NCI-H2081 (cell line): ENCODE data around the gene PTPRN2.
A peak's percentile ranks its signal among the peaks of the same experiment; 100 is the strongest.
"Not testable (repeated sequence)": the region's sequence is repeated elsewhere in the genome, so short reads cannot be mapped to it uniquely, and the experiment has no call there.

Source experiments
- DNase-seq, 2 experiments: peaks; one replicate each; lab custom pipeline; 2025; lab: John Stamatoyannopoulos, UW

PTPRN2 gene

GRCh38 chr7:157904211-157904865 lies 683.3 kb downstream of the PTPRN2 start:
- DNase-seq: no peak

- no peak for DNase-seq
These were observed 683.9 kb downstream of the PTPRN2 start for GRCh38 chr7:157903710-157904109.

GRCh38 chr7:157903296-157903695 lies 684.3 kb downstream of the PTPRN2 start:
- DNase-seq: no peak

GRCh38 chr7:157901816-157902610 lies 685.6 kb downstream of the PTPRN2 start:
- not testable (repeated sequence) for DNase-seq

DNA sequence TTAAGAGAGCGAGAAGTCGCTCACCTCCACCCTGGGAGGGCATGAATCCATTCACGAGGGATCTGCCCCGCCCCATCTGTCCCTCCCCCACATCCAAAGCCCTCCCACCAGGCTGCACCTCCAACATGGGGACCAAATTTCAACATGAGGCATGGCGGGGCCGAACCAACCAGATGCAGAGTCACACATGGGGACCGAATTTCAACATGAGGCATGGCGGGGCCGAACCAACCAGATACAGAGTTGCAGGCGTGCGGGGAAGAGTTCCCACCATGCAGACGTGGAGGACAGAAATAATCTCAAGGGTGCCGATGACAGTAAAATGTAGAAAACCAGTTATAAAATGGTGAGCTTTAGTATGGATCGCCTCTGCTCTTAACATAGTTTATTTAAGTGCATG lies 686.5 kb downstream of the PTPRN2 start:
- DNase-seq: no peak

DNA sequence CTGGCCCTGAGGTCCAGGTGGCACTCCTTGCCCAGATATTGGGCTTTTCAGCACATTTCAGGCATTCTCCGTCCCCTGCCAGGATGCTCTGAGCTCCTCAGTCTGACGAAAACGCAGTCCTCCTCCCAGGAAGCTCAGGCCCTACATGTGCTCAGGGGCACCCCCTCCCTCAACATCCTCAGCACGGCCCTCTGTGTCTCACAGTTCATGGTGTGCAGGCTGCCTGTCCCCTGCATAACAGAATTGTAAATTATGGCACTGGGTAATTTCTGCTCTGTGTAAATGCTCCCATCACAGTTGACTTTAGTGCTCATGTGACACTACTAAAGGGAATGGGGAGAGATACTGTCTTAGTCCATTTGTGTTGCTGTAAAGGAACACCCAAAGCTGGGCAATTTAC lies 687.1 kb downstream of the PTPRN2 start:
- no peak for DNase-seq

GRCh38 chr7:157900011-157900410 lies 687.6 kb downstream of the PTPRN2 start:
- peak in 1 of 2 experiments; percentile 38 for DNase-seq

GRCh38 chr7:157898802-157899505 lies 688.7 kb downstream of the PTPRN2 start:
- no peak for DNase-seq

GRCh38 chr7:157898261-157898660 lies 689.4 kb downstream of the PTPRN2 start:
- DNase-seq: no peak

- DNase-seq: no peak
These were observed 689.9 kb downstream of the PTPRN2 start for GRCh38 chr7:157897681-157898080.

- no peak for DNase-seq
These were observed 690.7 kb downstream of the PTPRN2 start for GRCh38 chr7:157896774-157897555.

DNA sequence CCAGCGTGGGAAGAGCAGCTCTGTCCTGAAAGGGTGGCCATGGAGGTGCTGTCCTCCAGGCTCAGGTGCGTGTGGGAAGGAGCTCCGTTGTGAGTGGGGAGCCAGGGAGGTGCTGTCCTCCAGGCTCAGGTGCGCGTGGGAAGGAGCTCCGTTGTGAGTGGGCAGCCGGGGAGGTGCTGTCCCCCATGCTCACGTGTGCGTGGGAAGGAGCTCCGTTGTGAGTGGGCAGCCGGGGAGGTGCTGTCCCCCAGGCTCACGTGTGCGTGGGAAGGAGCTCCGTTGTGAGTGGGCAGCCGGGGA lies 691.3 kb downstream of the PTPRN2 start:
- not testable (repeated sequence) for DNase-seq

GRCh38 chr7:157895520-157896375 lies 691.9 kb downstream of the PTPRN2 start:
- no peak for DNase-seq

GRCh38 chr7:157895098-157895497 lies 692.5 kb downstream of the PTPRN2 start:
- not testable (repeated sequence) for DNase-seq

- DNase-seq: no peak
These were observed 694.0 kb downstream of the PTPRN2 start for GRCh38 chr7:157893535-157894044.

GRCh38 chr7:157892751-157893523 lies 694.7 kb downstream of the PTPRN2 start:
- DNase-seq: no peak

GRCh38 chr7:157890921-157891401 lies 696.7 kb downstream of the PTPRN2 start:
- no peak for DNase-seq

- DNase-seq: peak in 1 of 2 experiments; percentile 32
These were observed 698.1 kb downstream of the PTPRN2 start for GRCh38 chr7:157889480-157889879.

GRCh38 chr7:157888579-157888978 lies 699.0 kb downstream of the PTPRN2 start:
- no peak for DNase-seq

- DNase-seq: no peak
These were observed 700.2 kb downstream of the PTPRN2 start for GRCh38 chr7:157887400-157887799.
